CD4-positive, CD25-positive, alpha-beta regulatory T cell (primary cell): ENCODE results near the gene SLC7A6OS. TPM values are rescaled to one million over a fixed set of nuclear protein-coding genes. Genes with fewer than 3 reads are reported as not detected.

Experiments
- ATAC-seq, 2 donors: fragments of 150-1000 bp; cut with Tn5 transposase; one replicate each; pipeline ENCODE4 v1.10.0; 2021; ENCODE audit warnings: low read depth in 2 of 2, moderate number of reproducible peaks in 2 of 2, moderate library complexity in 1 of 2
- DNase-seq, 3 donors: peaks; one replicate each; pipeline versions ENCODE4 v3.0.0 to v3.0.0-alpha.2; 2012 to 2022; ENCODE audit warnings: mixed read lengths in 1 of 3
- H3K27ac ChIP-seq: one replicate; pipeline ENCODE4 v1.7.0; 2013; ENCODE audit warnings: mild to moderate bottlenecking, low read length; ENCODE audit not compliant: insufficient read depth, poor library complexity, severe bottlenecking
- H3K27me3 ChIP-seq: one replicate; pipeline ENCODE4 v1.7.0; 2013; ENCODE audit warnings: low read length; ENCODE audit not compliant: control insufficient read depth, insufficient read depth
- H3K36me3 ChIP-seq: one replicate; pipeline ENCODE4 v1.7.0; 2013; ENCODE audit warnings: mild to moderate bottlenecking, low read length, moderate library complexity; ENCODE audit not compliant: control insufficient read depth, insufficient read depth
- H3K4me1 ChIP-seq: 2 replicates; pipeline ENCODE4 v1.7.0; 2013; ENCODE audit warnings: mild to moderate bottlenecking, low read length; ENCODE audit not compliant: insufficient read depth, control insufficient read depth, poor library complexity, severe bottlenecking
- H3K4me3 ChIP-seq: one replicate; pipeline ENCODE4 v1.7.0; 2013; ENCODE audit warnings: low read depth, mild to moderate bottlenecking, low read length, moderate library complexity
- H3K9me3 ChIP-seq, 2 experiments: 1 replicate in 1 of 2; 2 replicates in 1 of 2; pipeline ENCODE4 v1.7.0; 2013; ENCODE audit warnings: low read length in 2 of 2, mild to moderate bottlenecking in 1 of 2, moderate library complexity in 1 of 2; ENCODE audit not compliant: control insufficient read depth in 2 of 2
- H3K27ac Mint-ChIP-seq, 3 donors: one replicate each; pipeline ENCODE4 v1.8.0; 2020 to 2022; ENCODE audit warnings: mild to moderate bottlenecking in 3 of 3, mixed read lengths in 3 of 3, moderate library complexity in 2 of 3
- H3K27me3 Mint-ChIP-seq: one replicate; pipeline ENCODE4 v1.8.0; 2022; ENCODE audit warnings: mild to moderate bottlenecking, mixed read lengths
- H3K36me3 Mint-ChIP-seq: one replicate; pipeline ENCODE4 v1.8.0; 2020; ENCODE audit warnings: mixed read lengths
- H3K4me1 Mint-ChIP-seq, 4 donors: one replicate each; pipeline ENCODE4 v1.8.0; 2020 to 2022; ENCODE audit warnings: mixed read lengths in 4 of 4, mild to moderate bottlenecking in 1 of 4
- H3K4me3 Mint-ChIP-seq, 4 donors: one replicate each; pipeline ENCODE4 v1.8.0; 2020 to 2022; ENCODE audit warnings: mild to moderate bottlenecking in 4 of 4, mixed read lengths in 4 of 4, moderate library complexity in 3 of 4
- H3K9me3 Mint-ChIP-seq, 7 donors: one replicate each; pipeline ENCODE4 v1.8.0; 2020 to 2022; ENCODE audit warnings: mixed read lengths in 7 of 7, mild to moderate bottlenecking in 3 of 7, moderate library complexity in 2 of 7
- polyA plus RNA-seq, 4 donors: library from polyadenylated mRNA; unstranded; fragments of 300-500 nt; fragmentation: Illumina TruSeq; gene quantifications; one replicate each; pipeline ENCODE4 v1.2.3, GENCODE V29; 2021
- total RNA-seq: library from RNA; stranded (reverse); gene quantifications from one replicate; pipeline ENCODE4 v1.2.3, GENCODE V29; 2022

Gene SLC7A6OS
- total and polyA plus RNA-seq, 5 donors from 2014 or later, result 23.7 to 38.4 (median 27.6) TPM

GRCh38 chr16:68283346-68283745 is 27.4 kb downstream of the SLC7A6OS start:
- Histone ChIP-seq H3K9me3 (no peaks in the 10 kb centered on the region), H3K27ac (peak overlapping the region; percentile 74), H3K27me3 (no peaks in the 10 kb centered on the region), H3K4me1 (peaks cover 91% of the 10 kb centered on the region), H3K4me3 (peak overlapping the region; percentile 82), H3K36me3 (peaks cover 19% of the 10 kb centered on the region)
- H3K4me1 Mint-ChIP-seq, result peaks cover 28 to 91% (median 72%) of the 10 kb centered on the region in 4 donors
- peaks cover 56% of the 10 kb centered on the region for H3K36me3 Mint-ChIP-seq
- peak overlapping the region; percentile 77 to 93 (median 86) for H3K4me3 Mint-ChIP-seq
- ATAC-seq (no peak), DNase-seq (no peak)
- H3K27me3 Mint-ChIP-seq, result no peaks in the 10 kb centered on the region
- H3K27ac Mint-ChIP-seq, result peak overlapping the region; percentile 86 to 92 (median 89)
- H3K9me3 Mint-ChIP-seq, result no peaks in the 10 kb centered on the region

GRCh38 chr16:68282064-68282452 is 28.7 kb downstream of the SLC7A6OS start:
- H3K4me3 ChIP-seq, result peak overlapping the region; percentile 54
- peaks cover 11% of the 10 kb centered on the region for H3K36me3 ChIP-seq
- H3K4me1 ChIP-seq, result peaks cover 83% of the 10 kb centered on the region
- Mint-ChIP-seq H3K4me1 (peaks cover 21 to 79% (median 59%) of the 10 kb centered on the region in 4 donors), H3K9me3 (no peaks in the 10 kb centered on the region), H3K27ac (peak overlapping the region; percentile 89 to 95 (median 92)), H3K4me3 (peak overlapping the region in 3 of 4 donors; percentile 74 to 85 (median 76)), H3K36me3 (peaks cover 45% of the 10 kb centered on the region), H3K27me3 (no peaks in the 10 kb centered on the region)
- H3K27me3 ChIP-seq, result no peaks in the 10 kb centered on the region
- peak overlapping the region; percentile 58 for H3K27ac ChIP-seq
- no peak for DNase-seq
- no peak for ATAC-seq
- H3K9me3 ChIP-seq, result no peaks in the 10 kb centered on the region

DNA sequence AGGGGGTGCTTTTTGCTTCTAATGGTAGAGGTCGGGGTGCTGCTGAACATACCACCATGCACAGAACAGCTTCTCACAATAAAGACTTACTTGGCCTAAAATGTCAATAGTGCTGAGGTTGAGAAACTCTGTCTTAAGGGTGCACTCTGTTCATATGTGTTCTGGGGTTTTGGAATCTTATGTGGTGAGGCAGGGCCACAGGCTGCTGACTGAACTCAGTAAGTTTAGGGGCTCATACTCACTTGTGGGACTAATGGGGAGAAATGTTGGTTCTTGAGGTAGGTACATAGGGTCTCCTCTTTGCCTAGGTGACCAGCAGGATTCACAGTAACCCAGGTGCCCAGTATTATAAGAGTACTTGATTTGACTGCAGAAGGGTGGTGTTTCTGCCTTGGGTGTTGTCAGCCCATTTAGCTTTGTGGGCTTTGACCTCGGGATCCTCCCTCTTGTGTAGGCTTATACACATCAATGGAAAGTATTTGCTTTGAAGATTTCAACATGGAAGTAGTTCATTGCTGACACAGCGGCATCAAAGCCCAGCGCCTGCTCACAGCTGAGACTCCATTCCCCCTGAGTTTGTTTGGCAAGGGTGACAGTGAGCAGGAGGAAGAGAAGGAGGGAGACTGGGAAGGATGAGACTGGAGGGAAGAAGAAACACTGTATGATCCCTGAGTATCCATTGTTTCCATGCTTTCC is 29.2 kb downstream of the SLC7A6OS start:
- H3K4me3 Mint-ChIP-seq, result peak overlapping the region; percentile 74 to 85 (median 78)
- DNase-seq, result peak in 2 of 3 donors; percentile 37 to 49
- peaks cover 83% of the 10 kb centered on the region for H3K4me1 ChIP-seq

DNA sequence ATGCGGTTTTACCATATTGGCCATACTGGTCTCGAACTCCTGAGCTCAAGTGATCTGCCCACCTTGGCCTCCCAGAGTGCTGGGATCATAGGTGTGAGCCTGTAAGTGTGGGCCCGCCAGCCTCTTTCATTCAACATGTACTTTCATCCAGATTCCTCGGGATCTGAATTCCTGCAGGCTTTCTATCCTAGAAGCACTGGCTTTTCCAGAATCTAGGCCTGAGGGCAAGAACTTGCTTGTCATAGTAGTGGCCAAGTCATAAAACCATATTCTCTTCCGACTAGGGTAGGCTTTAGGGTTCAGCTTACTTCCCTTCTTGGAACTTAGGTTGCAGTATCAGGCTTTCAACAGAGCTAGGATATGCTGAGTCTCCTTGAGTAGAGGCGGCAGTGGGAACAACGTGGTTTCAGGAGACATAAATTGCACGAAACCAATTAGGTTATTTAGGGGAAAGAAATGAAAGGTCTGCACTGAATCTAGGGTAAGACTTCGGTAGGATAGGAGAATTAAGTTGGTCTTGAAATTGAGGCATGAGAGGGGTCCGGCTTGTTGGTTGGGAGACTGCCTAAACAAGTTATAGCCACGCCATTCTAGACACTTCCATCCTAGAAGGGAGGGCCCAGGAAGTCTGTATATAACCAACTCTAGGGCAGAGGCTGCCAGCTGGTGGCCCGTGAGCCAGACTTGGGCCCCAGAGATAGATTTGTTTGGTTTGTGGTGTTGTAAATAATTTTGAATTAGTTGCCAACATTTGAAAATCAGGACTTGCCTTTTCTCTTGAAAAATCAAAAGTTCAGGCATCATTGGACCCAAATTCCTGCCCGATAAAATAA is 30.8 kb downstream of the SLC7A6OS start:
- peak overlapping the region in 3 of 4 donors; percentile 52 to 70 (median 52) for H3K4me3 Mint-ChIP-seq
- peak overlapping the region; percentile 90 to 97 (median 92) for H3K27ac Mint-ChIP-seq
- no peak for ATAC-seq
- peaks cover 48% of the 10 kb centered on the region for H3K36me3 Mint-ChIP-seq
- no peaks in the 10 kb centered on the region for H3K9me3 ChIP-seq
- no peaks in the 10 kb centered on the region for H3K27me3 Mint-ChIP-seq
- H3K27ac ChIP-seq, result peak overlapping the region; percentile 58
- peaks cover 12% of the 10 kb centered on the region for H3K36me3 ChIP-seq
- H3K4me3 ChIP-seq, result no peak overlapping the region
- no peaks in the 10 kb centered on the region for H3K27me3 ChIP-seq
- DNase-seq, result no peak
- H3K9me3 Mint-ChIP-seq, result no peaks in the 10 kb centered on the region
- H3K4me1 Mint-ChIP-seq, result peaks cover 31 to 79% (median 57%) of the 10 kb centered on the region in 4 donors
- H3K4me1 ChIP-seq, result peaks cover 83% of the 10 kb centered on the region

More for the DNA sequence above, 29.2 kb downstream of the SLC7A6OS start:
- Histone ChIP-seq H3K36me3 (peaks cover 11% of the 10 kb centered on the region), H3K9me3 (no peaks in the 10 kb centered on the region), H3K27me3 (no peaks in the 10 kb centered on the region), H3K27ac (peak overlapping the region; percentile 58), H3K4me3 (peak overlapping the region; percentile 54)
- peaks cover 21 to 79% (median 58%) of the 10 kb centered on the region in 4 donors for H3K4me1 Mint-ChIP-seq
- H3K9me3 Mint-ChIP-seq, result no peaks in the 10 kb centered on the region
- peak overlapping the region; percentile 89 to 95 (median 92) for H3K27ac Mint-ChIP-seq
- peaks cover 43% of the 10 kb centered on the region for H3K36me3 Mint-ChIP-seq
- ATAC-seq, result no peak
- no peaks in the 10 kb centered on the region for H3K27me3 Mint-ChIP-seq

DNA sequence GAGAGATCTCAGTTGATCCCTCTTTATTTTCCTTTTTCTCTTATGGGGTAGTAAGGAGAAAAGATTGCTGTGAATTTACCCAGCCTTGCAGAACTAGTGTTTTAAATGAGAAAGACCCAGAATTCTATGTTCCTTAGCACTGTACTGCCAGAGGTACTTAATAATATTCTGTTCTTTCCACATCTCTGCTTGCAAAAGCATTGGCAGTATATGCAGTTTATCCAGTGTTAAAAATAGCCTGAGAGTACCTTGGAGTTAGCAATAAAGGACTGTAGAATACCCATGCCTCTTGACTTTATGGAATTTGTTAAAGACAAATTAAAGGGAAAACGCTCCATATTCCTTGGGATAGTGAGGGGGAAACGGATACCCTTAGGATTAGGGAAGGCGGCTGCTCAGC is 34.5 kb downstream of the SLC7A6OS start:
- peak overlapping the region; percentile 73 for H3K4me3 ChIP-seq
- H3K4me3 Mint-ChIP-seq, result peak overlapping the region; percentile 77 to 87 (median 81)
- H3K36me3 Mint-ChIP-seq, result peaks cover 39% of the 10 kb centered on the region

DNA sequence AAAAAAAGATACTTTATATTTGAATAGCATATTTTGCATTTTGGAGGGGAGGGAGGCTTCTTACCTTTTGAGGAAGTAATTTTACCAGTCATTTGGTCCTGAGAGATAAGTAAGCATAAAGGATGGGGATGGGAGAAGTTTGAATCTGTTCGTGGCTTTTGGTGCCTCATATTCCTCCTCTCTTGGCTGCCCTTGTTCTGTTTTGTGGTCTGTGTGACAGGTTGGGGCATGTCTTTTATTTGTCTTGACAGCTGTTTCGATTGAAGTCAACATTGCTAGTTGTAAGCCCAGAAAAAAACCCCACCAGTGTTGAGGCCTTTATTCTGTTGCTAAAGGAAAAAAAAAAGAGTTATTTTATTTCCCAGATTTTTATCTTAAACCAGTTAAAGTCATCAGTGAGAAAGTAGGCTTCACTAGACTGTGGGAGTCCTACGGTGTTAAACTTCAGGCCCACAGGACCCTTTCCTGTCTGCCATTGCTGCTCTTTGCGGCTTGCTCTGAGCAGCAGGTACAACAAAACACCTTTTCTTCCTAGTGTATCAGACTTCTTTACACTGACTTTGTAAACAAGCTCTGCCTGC is 35.0 kb downstream of the SLC7A6OS start:
- Mint-ChIP-seq H3K27me3 (no peaks in the 10 kb centered on the region), H3K4me3 (peak overlapping the region; percentile 77 to 87 (median 81)), H3K36me3 (peaks cover 38% of the 10 kb centered on the region), H3K4me1 (peaks cover 28 to 78% (median 53%) of the 10 kb centered on the region in 4 donors), H3K27ac (peak overlapping the region; percentile 93 to 98 (median 98)), H3K9me3 (no peaks in the 10 kb centered on the region)
- peak overlapping the region; percentile 82 for H3K27ac ChIP-seq
- ATAC-seq, result peak; percentile 86
- peaks cover 84% of the 10 kb centered on the region for H3K4me1 ChIP-seq
- peaks cover 14% of the 10 kb centered on the region for H3K36me3 ChIP-seq
- peak overlapping the region; percentile 73 for H3K4me3 ChIP-seq
- H3K9me3 ChIP-seq, result no peaks in the 10 kb centered on the region
- peak; percentile 33 to 80 (median 69) for DNase-seq
- H3K27me3 ChIP-seq, result no peaks in the 10 kb centered on the region

More for the DNA sequence above, 34.5 kb downstream of the SLC7A6OS start:
- Histone ChIP-seq H3K4me1 (peaks cover 84% of the 10 kb centered on the region), H3K9me3 (no peaks in the 10 kb centered on the region), H3K36me3 (peaks cover 16% of the 10 kb centered on the region), H3K27me3 (no peaks in the 10 kb centered on the region), H3K27ac (peak overlapping the region; percentile 82)
- ATAC-seq, result no peak
- DNase-seq, result no peak
- Mint-ChIP-seq H3K4me1 (peaks cover 29 to 78% (median 52%) of the 10 kb centered on the region in 4 donors), H3K9me3 (no peaks in the 10 kb centered on the region), H3K27me3 (no peaks in the 10 kb centered on the region), H3K27ac (peak overlapping the region; percentile 93 to 98 (median 98))

GRCh38 chr16:68274441-68274840 is 36.3 kb downstream of the SLC7A6OS start:
- Histone ChIP-seq H3K4me1 (peaks cover 84% of the 10 kb centered on the region), H3K9me3 (no peaks in the 10 kb centered on the region), H3K36me3 (peaks cover 14% of the 10 kb centered on the region), H3K27me3 (no peaks in the 10 kb centered on the region), H3K27ac (peak overlapping the region; percentile 82), H3K4me3 (peak overlapping the region; percentile 60)
- peaks cover 34% of the 10 kb centered on the region for H3K36me3 Mint-ChIP-seq
- H3K4me3 Mint-ChIP-seq, result peak overlapping the region; percentile 50 to 88 (median 71)
- no peaks in the 10 kb centered on the region for H3K9me3 Mint-ChIP-seq
- DNase-seq (no peak), ATAC-seq (no peak)
- H3K27me3 Mint-ChIP-seq, result no peaks in the 10 kb centered on the region
- peaks cover 24 to 81% (median 55%) of the 10 kb centered on the region in 4 donors for H3K4me1 Mint-ChIP-seq
- peak overlapping the region; percentile 93 to 98 (median 98) for H3K27ac Mint-ChIP-seq
